ENCODE results near the gene SLC6A13.

The SLC6A13 gene

DNA sequence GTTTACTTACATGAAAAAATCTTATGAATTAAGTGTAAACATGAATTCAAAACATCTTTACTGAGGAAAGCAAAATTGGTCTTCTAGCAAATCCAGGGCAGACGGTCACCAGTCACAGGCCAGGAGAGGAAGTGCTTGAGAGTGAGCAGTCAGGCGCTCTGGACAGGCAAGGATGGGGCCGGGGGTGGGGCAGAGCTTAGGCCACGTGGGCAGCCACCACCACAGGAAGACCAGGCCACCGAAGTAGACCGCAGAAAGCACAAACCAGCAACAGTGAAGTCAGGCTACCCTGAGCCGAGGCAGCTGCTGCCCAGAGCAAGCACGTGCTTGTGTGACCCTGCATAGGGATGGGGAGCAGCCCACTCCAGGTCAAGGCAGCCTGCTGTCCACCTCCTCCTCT, 82.2 kb downstream of the SLC6A13 start:
- Histone ChIP-seq H3K79me2 (ENCODE audit: insufficient read depth, low read length) (no peaks in the 10 kb centered on the region), H3K4me3 (ENCODE audit: low read depth in 1 of 2, low read length in 2 of 2) (no peak overlapping the region), H3K4me1 (ENCODE audit: insufficient read depth, low read length) (no peaks in the 10 kb centered on the region), H3K27ac (ENCODE audit: low read length) (no peak overlapping the region), H3K9ac (ENCODE audit: low read depth, low read length) (no peak overlapping the region), H2AFZ (ENCODE audit: low read depth, low read length) (no peak overlapping the region), H3K4me2 (ENCODE audit: insufficient read depth, low read length) (no peak overlapping the region), H4K20me1 (ENCODE audit: insufficient read depth, low read length) (peaks cover under 1% of the 10 kb centered on the region; the same call in 1 of the 2 replicates), H3K36me3 (ENCODE audit: insufficient read depth, low read length) (no peaks in the 10 kb centered on the region), H3K9me3 (ENCODE audit: insufficient read depth, low read length, severe bottlenecking) (no peaks in the 10 kb centered on the region), H3K27me3 (ENCODE audit: insufficient read depth, low read length, poor library complexity) (no peaks in the 10 kb centered on the region)
- ATAC-seq (ENCODE audit: insufficient read depth, low read depth) (no peak), DNase-seq (no peak)
- TF ChIP-seq EZH2 (IDR thresholded peaks at IDR 0.05; ENCODE audit: borderline replicate concordance, low read depth, low read length, severe bottlenecking) = no peak
- TF ChIP-seq, protein P1, sequence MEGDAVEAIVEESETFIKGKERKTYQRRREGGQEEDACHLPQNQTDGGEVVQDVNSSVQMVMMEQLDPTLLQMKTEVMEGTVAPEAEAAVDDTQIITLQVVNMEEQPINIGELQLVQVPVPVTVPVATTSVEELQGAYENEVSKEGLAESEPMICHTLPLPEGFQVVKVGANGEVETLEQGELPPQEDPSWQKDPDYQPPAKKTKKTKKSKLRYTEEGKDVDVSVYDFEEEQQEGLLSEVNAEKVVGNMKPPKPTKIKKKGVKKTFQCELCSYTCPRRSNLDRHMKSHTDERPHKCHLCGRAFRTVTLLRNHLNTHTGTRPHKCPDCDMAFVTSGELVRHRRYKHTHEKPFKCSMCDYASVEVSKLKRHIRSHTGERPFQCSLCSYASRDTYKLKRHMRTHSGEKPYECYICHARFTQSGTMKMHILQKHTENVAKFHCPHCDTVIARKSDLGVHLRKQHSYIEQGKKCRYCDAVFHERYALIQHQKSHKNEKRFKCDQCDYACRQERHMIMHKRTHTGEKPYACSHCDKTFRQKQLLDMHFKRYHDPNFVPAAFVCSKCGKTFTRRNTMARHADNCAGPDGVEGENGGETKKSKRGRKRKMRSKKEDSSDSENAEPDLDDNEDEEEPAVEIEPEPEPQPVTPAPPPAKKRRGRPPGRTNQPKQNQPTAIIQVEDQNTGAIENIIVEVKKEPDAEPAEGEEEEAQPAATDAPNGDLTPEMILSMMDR (IDR thresholded peaks at IDR 0.05; ENCODE audit: borderline replicate concordance, extremely low read depth, low read length, poor library complexity, severe bottlenecking) = no peak

DNA sequence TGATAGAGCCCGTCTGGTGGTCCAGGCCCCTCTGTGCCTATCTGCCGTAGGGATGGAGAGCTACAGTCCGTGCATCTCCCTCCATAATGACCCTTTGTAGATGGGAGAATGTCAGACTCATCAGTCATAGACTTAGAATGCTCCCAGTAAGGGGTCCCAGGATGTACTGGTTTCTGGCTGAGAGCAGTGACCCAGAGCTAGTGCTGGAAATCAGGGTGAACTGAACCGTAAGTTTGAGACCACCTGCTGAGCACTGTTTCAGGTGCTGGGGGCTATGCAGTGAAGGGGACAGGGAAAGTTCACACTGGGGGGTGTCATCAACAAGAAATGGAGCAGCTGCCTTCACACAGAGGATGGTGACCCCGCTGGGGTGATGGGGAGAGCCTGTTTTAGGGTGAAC, 82.8 kb downstream of the SLC6A13 start:
- DNase-seq (no peak), ATAC-seq (ENCODE audit: insufficient read depth, low read depth) (no peak)
- Histone ChIP-seq H3K4me1 (ENCODE audit: insufficient read depth, low read length) (no peaks in the 10 kb centered on the region), H3K27ac (ENCODE audit: low read length) (no peak overlapping the region), H4K20me1 (ENCODE audit: insufficient read depth, low read length) (no peaks in the 10 kb centered on the region), H3K4me2 (ENCODE audit: insufficient read depth, low read length) (no peak overlapping the region), H3K36me3 (ENCODE audit: insufficient read depth, low read length) (no peaks in the 10 kb centered on the region), H3K4me3 (ENCODE audit: low read depth in 1 of 2, low read length in 2 of 2) (no peak overlapping the region), H3K79me2 (ENCODE audit: insufficient read depth, low read length) (no peaks in the 10 kb centered on the region), H2AFZ (ENCODE audit: low read depth, low read length) (no peak overlapping the region), H3K9ac (ENCODE audit: low read depth, low read length) (no peak overlapping the region), H3K27me3 (ENCODE audit: insufficient read depth, low read length, poor library complexity) (no peaks in the 10 kb centered on the region), H3K9me3 (ENCODE audit: insufficient read depth, low read length, severe bottlenecking) (no peaks in the 10 kb centered on the region)
- TF ChIP-seq, protein P1 (IDR thresholded peaks at IDR 0.05; ENCODE audit: borderline replicate concordance, extremely low read depth, low read length, poor library complexity, severe bottlenecking) = no peak
- TF ChIP-seq EZH2 (IDR thresholded peaks at IDR 0.05; ENCODE audit: borderline replicate concordance, low read depth, low read length, severe bottlenecking) = no peak

DNA sequence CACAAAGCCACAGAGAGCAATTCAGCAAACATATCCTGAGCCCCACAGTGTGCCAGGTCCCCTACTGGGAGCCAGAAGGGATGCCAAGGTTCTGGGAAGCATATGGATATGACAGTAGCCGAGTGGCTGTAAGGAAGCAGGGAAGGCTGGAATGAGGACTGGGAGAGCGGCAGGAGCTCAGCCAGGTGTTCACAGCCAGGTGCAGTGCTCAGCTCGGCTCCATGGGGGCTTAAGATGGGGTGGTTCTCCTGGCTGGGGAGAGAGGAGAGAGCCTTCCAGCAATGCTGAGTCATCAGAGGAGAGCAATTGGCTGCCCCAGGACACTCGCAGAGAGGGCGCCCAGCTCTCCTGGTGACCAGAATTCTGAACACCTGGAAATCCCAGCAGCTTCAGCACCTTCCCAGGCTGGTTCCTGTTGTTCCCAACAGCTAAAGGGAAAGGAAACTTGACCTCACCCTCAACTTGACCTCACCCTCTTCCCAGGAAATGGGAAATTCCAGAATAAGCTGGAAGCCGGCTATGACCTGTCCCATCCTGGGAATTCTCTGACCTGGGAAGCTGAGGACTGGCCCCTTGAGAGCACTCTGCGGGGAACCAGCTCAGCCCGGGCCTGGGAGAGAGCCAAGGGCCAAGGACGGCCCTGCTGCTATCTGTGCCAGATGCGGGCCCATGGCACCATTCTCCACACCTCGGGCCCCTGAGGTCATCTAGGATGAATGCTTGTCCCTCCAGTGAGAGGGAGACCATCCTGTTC, 83.3 kb downstream of the SLC6A13 start:
- H3K4me2 ChIP-seq (ENCODE audit: insufficient read depth, low read length) = no peak overlapping the region
- H3K79me2 ChIP-seq (ENCODE audit: insufficient read depth, low read length) = no peaks in the 10 kb centered on the region
- DNase-seq (no peak), ATAC-seq (ENCODE audit: insufficient read depth, low read depth) (no peak)
- no peaks in the 10 kb centered on the region for H3K36me3 ChIP-seq (ENCODE audit: insufficient read depth, low read length)
- H3K4me1 ChIP-seq (ENCODE audit: insufficient read depth, low read length) = no peaks in the 10 kb centered on the region
- no peaks in the 10 kb centered on the region for H3K27me3 ChIP-seq (ENCODE audit: insufficient read depth, low read length, poor library complexity)
- no peak overlapping the region for H2AFZ ChIP-seq (ENCODE audit: low read depth, low read length)
- no peak overlapping the region for H3K4me3 ChIP-seq (ENCODE audit: low read depth in 1 of 2, low read length in 2 of 2)
- no peak overlapping the region for H3K9ac ChIP-seq (ENCODE audit: low read depth, low read length)
- no peaks in the 10 kb centered on the region for H3K9me3 ChIP-seq (ENCODE audit: insufficient read depth, low read length, severe bottlenecking)
- no peak overlapping the region for H3K27ac ChIP-seq (ENCODE audit: low read length)
- TF ChIP-seq EZH2 (IDR thresholded peaks at IDR 0.05; ENCODE audit: borderline replicate concordance, low read depth, low read length, severe bottlenecking) = no peak
- TF ChIP-seq, protein P1 (IDR thresholded peaks at IDR 0.05; ENCODE audit: borderline replicate concordance, extremely low read depth, low read length, poor library complexity, severe bottlenecking) = no peak
- no peaks in the 10 kb centered on the region for H4K20me1 ChIP-seq (ENCODE audit: insufficient read depth, low read length)
